PC-3 (cell line): Measurements from ENCODE around the gene HYDIN. TPM values are rescaled to one million over a fixed set of nuclear protein-coding genes. Genes with fewer than 3 reads are reported as not detected.
A peak's percentile ranks its signal among the peaks of the same experiment; 100 is the strongest.

Experiments
- ATAC-seq: fragments of 200-7000 bp; cut with Tn5 transposase; 2 replicates; pipeline ENCODE4 v1.9.1; 2020; ENCODE audit warnings: mild to moderate bottlenecking, moderate library complexity
- BruUV-seq: library from RNA; stranded (reverse); fragments of 400-500 nt; replicated peaks from 2 replicates; lab custom pipeline; 2021; lab: Mats Ljungman, UMichigan
- CTCF ChIA-PET: fragments of 300-600 bp; sonication (Branson Sonifier 250); formaldehyde crosslinking; loops from one replicate; lab custom pipeline; 2022; ENCODE audit warnings: antibody characterized with exemption; lab: Charles Lee
- POLR2A ChIA-PET: fragments of 300-600 bp; sonication (Branson Sonifier 250); formaldehyde crosslinking; loops from one replicate; lab custom pipeline; 2022; ENCODE audit warnings: antibody characterized with exemption; ENCODE audit not compliant: unreplicated experiment; lab: Charles Lee
- DNase-seq: peaks from one replicate; pipeline ENCODE4 v3.0.0-alpha.2; 2015
- H2AFZ ChIP-seq: fragments of 300-600 bp; sonication (generic); 2 replicates; pipeline ENCODE4 v1.6.0; 2016; ENCODE audit warnings: antibody characterized with exemption, low read length
- H3F3A ChIP-seq: fragments of 300-600 bp; sonication (generic); one replicate; pipeline ENCODE4 v1.6.0; 2017; ENCODE audit warnings: antibody characterized with exemption, low read length, control low read depth, mild to moderate bottlenecking; ENCODE audit not compliant: unreplicated experiment
- H3K27ac ChIP-seq: fragments of 300-600 bp; sonication (generic); 2 replicates; pipeline ENCODE4 v1.5.1; 2016; ENCODE audit warnings: mild to moderate bottlenecking, low read length
- H3K27me3 ChIP-seq: fragments of 300-600 bp; sonication (generic); 2 replicates; pipeline ENCODE4 v1.6.1; 2016; ENCODE audit warnings: low read length, mixed read lengths
- H3K36me3 ChIP-seq: fragments of 300-600 bp; sonication (generic); 2 replicates; pipeline ENCODE4 v1.6.1; 2016; ENCODE audit warnings: low read depth, mixed run types, low read length, mixed read lengths
- H3K4me1 ChIP-seq: fragments of 300-600 bp; sonication (generic); 2 replicates; pipeline ENCODE4 v1.5.1; 2016; ENCODE audit warnings: low read length; ENCODE audit not compliant: insufficient read depth
- H3K4me2 ChIP-seq: fragments of 300-600 bp; sonication (generic); 2 replicates; pipeline ENCODE4 v1.6.0; 2016; ENCODE audit warnings: low read length
- H3K4me3 ChIP-seq: fragments of 300-600 bp; sonication (generic); 2 replicates; pipeline ENCODE4 v1.5.1; 2016; ENCODE audit warnings: mild to moderate bottlenecking, low read length, mixed read lengths
- H3K79me2 ChIP-seq: fragments of 300-600 bp; sonication (generic); 2 replicates; pipeline ENCODE4 v1.6.1; 2017; ENCODE audit warnings: low read length, mixed read lengths
- H3K9ac ChIP-seq: fragments of 300-600 bp; sonication (generic); 2 replicates; pipeline ENCODE4 v1.6.0; 2016; ENCODE audit warnings: mild to moderate bottlenecking, low read length
- H3K9me2 ChIP-seq: fragments of 300-600 bp; sonication (generic); replicated peaks from 2 replicates; pipeline ENCODE4 v1.6.1; 2016; ENCODE audit warnings: mixed run types, low read length, mixed read lengths
- H3K9me3 ChIP-seq: fragments of 300-600 bp; sonication (generic); 2 replicates; pipeline ENCODE4 v1.6.1; 2016; ENCODE audit warnings: low read length, mixed read lengths
- H4K20me1 ChIP-seq: fragments of 300-600 bp; sonication (generic); 2 replicates; pipeline ENCODE4 v1.6.1; 2016; ENCODE audit warnings: low read length, mixed read lengths
- CTCF ChIP-seq: fragments of 300-600 bp; sonication (generic); conservative IDR thresholded peaks from 2 replicates; pipeline ENCODE4 v1.5.1; 2017; ENCODE audit warnings: antibody characterized with exemption, low read depth, mild to moderate bottlenecking, low read length
- EZH2 ChIP-seq: fragments of 300-600 bp; sonication (generic); IDR thresholded peaks from one replicate; pipeline ENCODE4 v1.6.1; 2017; ENCODE audit warnings: antibody characterized with exemption, mild to moderate bottlenecking, low read length; ENCODE audit not compliant: unreplicated experiment
- EZH2phosphoT487 ChIP-seq: fragments of 300-600 bp; sonication (generic); IDR thresholded peaks from 2 replicates; pipeline ENCODE4 v1.6.1; 2018; ENCODE audit warnings: mild to moderate bottlenecking, antibody characterized with exemption, low read length, borderline replicate concordance
- intact Hi-C: fragments of 100-400 bp; cut with micrococcal nuclease; formaldehyde crosslinking; loops from 2 replicates; pipeline ENCODE4 v1.9.0; 2023
- total RNA-seq: library from RNA; depleted of rRNA; stranded (reverse); fragments of >200 nt; gene quantifications from 2 replicates; pipeline ENCODE4 v1.2.3, GENCODE V29; 2014

HYDIN gene
- total RNA-seq, 1 experiment from 2014 or later: 0.69 TPM

GRCh38 chr16:70767377-70768202 lies 462.9 kb downstream of the HYDIN start:
- H3K9me3 ChIP-seq: no peaks in the 10 kb centered on the region
- DNase-seq (peak; percentile 52), ATAC-seq (peak; percentile 43)
- H3K27ac ChIP-seq: no peak overlapping the region; the same call in 1 of the 2 replicates
- H3K9ac ChIP-seq: no peak overlapping the region
- no peaks in the 10 kb centered on the region for H3K79me2 ChIP-seq
- ChIA-PET CTCF (no interaction called here), POLR2A (no interaction called here)
- no peaks in the 10 kb centered on the region; the same call in 1 of the 2 replicates for H3K36me3 ChIP-seq
- H2AFZ ChIP-seq: no peak overlapping the region
- no TSS peak for BruUV-seq
- H3K27me3 ChIP-seq: no peaks in the 10 kb centered on the region
- peaks cover 13% of the 10 kb centered on the region for H3K4me1 ChIP-seq
- peak overlapping the region; percentile 46 for H3K4me2 ChIP-seq
- H4K20me1 ChIP-seq: no peaks in the 10 kb centered on the region
- intact Hi-C loops: no loop called here
- H3F3A ChIP-seq: no peaks in the 10 kb centered on the region
- H3K9me2 ChIP-seq: no peaks in the 10 kb centered on the region
- H3K4me3 ChIP-seq: no peak overlapping the region
- no peak for TF ChIP-seq EZH2phosphoT487
- no peak for TF ChIP-seq EZH2
- TF ChIP-seq CTCF: no peak

- Histone ChIP-seq H4K20me1 (no peaks in the 10 kb centered on the region), H2AFZ (no peak overlapping the region), H3K36me3 (no peaks in the 10 kb centered on the region; the same call in 1 of the 2 replicates), H3K9ac (no peak overlapping the region), H3F3A (no peaks in the 10 kb centered on the region), H3K4me1 (peaks cover 9% of the 10 kb centered on the region), H3K9me3 (no peaks in the 10 kb centered on the region), H3K27me3 (no peaks in the 10 kb centered on the region), H3K4me2 (no peak overlapping the region), H3K27ac (no peak overlapping the region), H3K4me3 (no peak overlapping the region), H3K79me2 (no peaks in the 10 kb centered on the region), H3K9me2 (no peaks in the 10 kb centered on the region)
- BruUV-seq: no TSS peak
- ATAC-seq (no peak), DNase-seq (no peak)
- POLR2A ChIA-PET: no interaction called here
- CTCF ChIA-PET: no interaction called here
- TF ChIP-seq EZH2phosphoT487: no peak
- intact Hi-C loops: no loop called here
Measured at GRCh38 chr16:70766658-70767057, 463.9 kb downstream of the HYDIN start.

GRCh38 chr16:70766176-70766575 lies 464.3 kb downstream of the HYDIN start:
- no peak overlapping the region for H3K4me2 ChIP-seq
- peaks cover 14% of the 10 kb centered on the region for H3K4me1 ChIP-seq
- H3K79me2 ChIP-seq: no peaks in the 10 kb centered on the region
- no TSS peak for BruUV-seq
- H4K20me1 ChIP-seq: no peaks in the 10 kb centered on the region
- POLR2A ChIA-PET: no interaction called here
- H3K9me3 ChIP-seq: no peaks in the 10 kb centered on the region
- H3K27ac ChIP-seq: no peak overlapping the region
- no peak overlapping the region for H3K9ac ChIP-seq
- no peaks in the 10 kb centered on the region for H3F3A ChIP-seq
- TF ChIP-seq EZH2: no peak
- TF ChIP-seq CTCF: no peak
- no peak for TF ChIP-seq EZH2phosphoT487
- ATAC-seq: no peak
- CTCF ChIA-PET: no interaction called here
- intact Hi-C loops: no loop called here
- H3K4me3 ChIP-seq: no peak overlapping the region
- DNase-seq: no peak
- no peaks in the 10 kb centered on the region for H3K9me2 ChIP-seq
- no peak overlapping the region for H2AFZ ChIP-seq
- no peaks in the 10 kb centered on the region; the same call in 1 of the 2 replicates for H3K36me3 ChIP-seq
- no peaks in the 10 kb centered on the region for H3K27me3 ChIP-seq
